GM21737 (cell line): ENCODE measurements around the gene EID3.
"Not testable (repeated sequence)": the region's sequence is repeated elsewhere in the genome, so short reads cannot be mapped to it uniquely, and the experiment has no call there.

ENCODE experiments used
- ATAC-seq: cut with Tn5 transposase; IDR thresholded peaks from one replicate; pipeline ENCODE4 v1.9.1; 2021; ENCODE audit warnings: mild to moderate bottlenecking, moderate library complexity; ENCODE audit not compliant: unreplicated experiment

Gene EID3

GRCh38 chr12:104310751-104311633 is 7.5 kb downstream of the EID3 start:
- no peak for ATAC-seq

DNA sequence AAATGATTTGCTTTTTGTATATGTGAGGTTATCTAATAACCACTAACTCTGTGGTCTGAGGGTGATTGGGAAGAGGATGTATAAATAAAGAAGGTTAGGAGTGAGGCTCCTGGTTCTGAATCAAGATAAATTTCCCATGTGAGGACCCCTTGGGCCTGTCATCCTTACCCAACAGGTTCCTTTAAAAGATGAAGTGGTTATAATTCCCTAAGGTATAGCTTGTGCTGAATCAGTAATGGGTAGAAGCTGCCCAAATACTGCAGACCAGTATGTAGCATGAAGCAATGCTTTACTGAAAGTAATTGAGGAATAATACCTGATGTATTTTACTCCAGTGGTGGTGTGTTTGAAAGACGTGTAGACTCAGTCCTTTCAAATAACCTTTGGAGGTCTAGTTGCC is 8.7 kb downstream of the EID3 start:
- ATAC-seq = no peak

DNA sequence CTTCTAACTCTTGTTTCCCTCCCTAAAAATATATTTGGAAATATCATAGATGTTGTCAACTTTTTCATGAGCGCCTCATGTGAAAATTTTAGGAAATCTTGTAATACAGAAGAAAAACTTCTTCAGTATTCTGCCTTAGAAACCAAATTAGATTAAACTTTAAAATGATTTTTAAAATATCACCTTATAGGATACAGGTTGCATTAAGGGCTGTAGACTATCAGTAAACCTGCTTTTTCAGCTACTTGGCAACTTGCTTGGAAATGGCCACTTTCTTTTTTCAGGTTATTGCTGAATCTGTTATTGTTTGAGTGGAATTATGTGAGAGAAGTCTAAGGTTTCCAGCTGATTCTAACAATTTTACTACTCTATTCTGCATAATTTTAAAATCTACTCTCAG is 9.1 kb downstream of the EID3 start:
- ATAC-seq = no peak

DNA sequence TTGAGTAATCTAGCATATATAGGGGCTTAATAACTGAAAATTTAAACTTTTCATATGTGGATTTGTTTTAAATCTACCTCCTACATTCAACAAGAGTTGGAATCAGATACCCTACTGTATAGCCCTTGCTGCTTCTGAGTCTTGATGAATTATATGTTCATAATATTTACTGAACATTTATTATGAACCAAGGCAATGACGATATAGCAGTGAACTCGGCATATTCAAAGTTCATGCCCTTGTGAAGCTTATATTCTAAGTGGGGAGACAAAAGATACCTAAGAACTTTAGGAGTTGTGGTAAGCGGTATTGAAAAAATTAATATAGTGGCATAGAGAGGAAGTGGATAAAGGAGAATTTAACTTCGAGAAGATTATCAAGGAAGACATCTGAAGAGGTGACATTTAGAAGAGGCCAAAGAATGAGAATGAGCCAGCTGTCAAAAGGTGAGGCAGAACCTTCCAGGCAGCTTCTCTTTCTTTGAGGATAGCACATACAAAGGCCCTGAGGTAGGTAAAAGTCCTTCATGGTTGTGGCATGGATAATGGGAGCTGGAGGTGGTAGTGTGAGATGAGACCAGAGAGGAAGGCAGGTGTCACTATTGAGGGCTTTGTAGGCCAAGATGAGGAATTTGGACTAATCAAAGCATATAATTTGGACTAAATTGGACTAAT is 10.2 kb downstream of the EID3 start:
- no peak for ATAC-seq

DNA sequence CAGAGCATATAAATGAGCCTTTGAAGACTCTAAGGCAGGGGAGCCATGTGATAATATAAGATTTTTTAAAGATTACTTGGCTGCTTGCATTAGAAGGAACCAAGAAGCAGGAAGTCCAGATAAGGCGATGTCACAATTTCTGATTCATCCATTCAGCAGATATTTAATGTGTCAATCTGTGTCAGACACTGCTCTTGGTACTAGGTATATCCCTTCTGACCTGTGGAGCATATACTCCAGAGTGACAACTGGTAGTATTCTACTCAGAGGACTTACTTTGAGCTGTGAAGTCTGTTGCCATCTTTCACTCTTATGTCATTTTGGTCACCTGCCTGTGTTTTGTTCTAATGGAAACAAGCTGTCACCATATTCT is 10.7 kb downstream of the EID3 start:
- ATAC-seq = no peak

DNA sequence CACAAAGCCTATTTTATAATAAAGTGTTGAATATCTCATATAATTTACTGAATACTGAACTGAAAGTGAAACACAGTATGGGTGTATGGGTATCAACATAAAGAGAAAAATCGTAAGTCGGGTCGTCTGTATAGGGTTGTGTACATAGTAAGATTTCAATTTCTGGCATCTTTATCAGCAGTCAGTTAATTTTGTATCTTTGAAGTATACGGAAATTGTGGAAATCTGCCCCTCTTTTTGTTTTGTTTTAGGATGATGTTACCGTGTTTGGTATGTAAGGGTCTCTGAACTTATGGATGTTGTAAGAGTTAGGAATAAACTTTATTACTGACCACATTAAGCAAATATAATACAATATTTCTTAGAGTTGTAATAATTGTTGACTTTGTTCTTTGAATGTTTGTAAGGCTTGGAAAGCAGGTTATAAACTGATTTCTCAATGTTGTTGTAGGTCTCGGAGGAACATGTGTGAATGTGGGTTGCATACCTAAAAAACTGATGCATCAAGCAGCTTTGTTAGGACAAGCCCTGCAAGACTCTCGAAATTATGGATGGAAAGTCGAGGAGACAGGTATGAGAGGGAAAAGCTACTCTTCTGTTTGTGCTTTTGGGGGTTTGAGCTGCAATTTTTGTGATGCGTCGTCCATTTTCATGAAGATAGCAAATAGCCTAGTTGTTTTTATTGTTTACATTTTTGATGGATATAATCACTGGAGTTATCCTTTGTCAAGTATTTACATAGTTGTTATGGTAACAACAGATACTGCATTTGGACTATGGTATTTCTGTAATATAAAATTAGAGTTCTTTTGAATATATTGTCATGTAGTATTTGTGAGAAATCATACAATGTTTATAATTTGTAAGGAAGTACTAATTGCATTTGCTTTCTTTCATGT is 12.0 kb downstream of the EID3 start:
- no peak for ATAC-seq

GRCh38 chr12:104316936-104317335 is 13.4 kb downstream of the EID3 start:
- no peak for ATAC-seq

DNA sequence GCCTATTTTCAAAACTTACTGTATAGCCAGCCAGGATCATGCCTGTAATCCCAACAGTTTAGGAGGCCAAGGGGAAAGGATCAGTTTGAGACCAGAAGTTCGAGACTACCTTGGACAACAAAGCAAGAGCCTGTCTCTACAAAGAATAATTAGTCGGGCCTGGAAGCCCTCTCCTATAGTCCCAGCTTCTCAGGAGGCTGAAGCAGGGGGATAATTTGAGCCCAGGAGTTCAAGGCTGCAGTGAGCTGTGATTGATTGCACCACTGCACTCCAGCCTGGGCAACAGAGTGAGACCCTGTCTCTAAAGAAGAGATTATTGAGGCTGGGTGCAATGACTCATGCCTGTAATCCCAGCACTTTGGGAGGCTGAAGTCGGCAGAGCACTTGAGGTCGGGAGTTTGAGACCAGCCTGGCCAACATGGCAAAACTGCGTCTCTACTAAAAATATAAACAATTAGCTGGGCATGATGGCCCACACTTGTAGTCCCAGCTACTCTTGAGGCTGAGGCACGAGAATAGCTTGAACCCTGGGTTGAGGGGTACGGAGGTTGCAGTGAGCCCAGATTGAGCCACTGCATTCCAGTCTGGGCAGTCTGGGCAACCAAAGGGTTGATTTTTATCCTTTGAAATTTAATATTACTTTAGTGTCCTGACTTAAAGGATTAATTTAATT is 14.1 kb downstream of the EID3 start:
- ATAC-seq = no peak

DNA sequence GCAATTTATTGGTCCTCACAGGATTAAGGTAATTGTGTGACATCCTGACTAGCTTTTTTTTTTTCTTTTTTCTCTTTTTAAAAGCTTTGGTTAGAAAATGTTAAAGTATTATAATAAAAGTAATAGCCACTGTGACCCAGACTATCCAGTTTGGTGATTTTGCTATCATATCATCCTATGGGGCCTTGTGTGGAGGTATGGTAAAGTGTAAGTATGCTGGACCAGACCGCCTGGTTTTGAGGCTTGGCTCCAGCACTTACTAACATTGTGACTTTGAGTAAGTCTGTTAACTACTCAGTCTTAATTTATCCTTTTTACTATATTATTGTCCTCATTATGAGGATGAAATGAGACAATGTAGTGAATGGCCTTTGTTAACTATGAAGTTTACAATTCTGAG is 15.5 kb downstream of the EID3 start:
- no peak for ATAC-seq

- no peak for ATAC-seq
Observed at GRCh38 chr12:104319918-104320626, 16.5 kb downstream of the EID3 start.

GRCh38 chr12:104320627-104321024 is 17.1 kb downstream of the EID3 start:
- ATAC-seq = no peak

GRCh38 chr12:104321949-104322348 is 18.4 kb downstream of the EID3 start:
- ATAC-seq = no peak

DNA sequence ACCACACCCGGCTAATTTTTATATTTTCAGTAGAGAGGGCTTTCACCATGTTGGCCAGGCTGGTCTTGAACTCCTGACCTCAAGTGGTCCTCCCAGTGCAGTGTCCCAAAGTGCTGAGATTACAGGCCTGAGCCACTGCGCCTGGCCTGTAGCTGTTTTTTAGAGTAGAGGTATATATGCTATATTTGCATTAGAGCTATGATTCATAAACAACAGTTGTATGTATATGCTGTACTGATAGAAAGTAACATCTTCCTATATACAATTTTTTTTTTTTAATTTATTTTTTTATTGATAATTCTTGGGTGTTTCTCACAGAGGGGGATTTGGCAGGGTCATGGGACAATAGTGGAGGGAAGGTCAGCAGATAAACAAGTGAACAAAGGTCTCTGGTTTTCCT is 19.0 kb downstream of the EID3 start:
- ATAC-seq = not testable (repeated sequence)

DNA sequence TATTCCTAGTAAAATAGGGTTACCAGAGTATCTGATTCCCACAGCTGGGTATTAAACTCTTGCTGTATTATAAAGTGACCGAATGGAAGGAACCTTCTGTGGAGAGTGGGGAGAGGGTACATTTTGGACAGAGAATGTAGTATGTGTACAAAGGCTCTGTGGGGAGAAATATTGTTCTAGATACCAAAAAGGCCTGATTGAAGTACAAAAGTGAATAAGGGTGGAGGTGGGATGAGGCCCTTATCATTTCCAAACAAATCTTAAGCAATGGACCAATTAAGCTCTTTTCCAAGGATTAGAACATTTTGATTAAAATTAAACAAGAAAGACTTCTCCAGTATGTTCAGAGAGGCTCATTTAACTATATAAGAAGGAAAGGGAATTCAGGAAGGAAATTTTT is 20.4 kb downstream of the EID3 start:
- no peak for ATAC-seq

GRCh38 chr12:104328278-104328677 is 24.7 kb downstream of the EID3 start:
- ATAC-seq = not testable (repeated sequence)

DNA sequence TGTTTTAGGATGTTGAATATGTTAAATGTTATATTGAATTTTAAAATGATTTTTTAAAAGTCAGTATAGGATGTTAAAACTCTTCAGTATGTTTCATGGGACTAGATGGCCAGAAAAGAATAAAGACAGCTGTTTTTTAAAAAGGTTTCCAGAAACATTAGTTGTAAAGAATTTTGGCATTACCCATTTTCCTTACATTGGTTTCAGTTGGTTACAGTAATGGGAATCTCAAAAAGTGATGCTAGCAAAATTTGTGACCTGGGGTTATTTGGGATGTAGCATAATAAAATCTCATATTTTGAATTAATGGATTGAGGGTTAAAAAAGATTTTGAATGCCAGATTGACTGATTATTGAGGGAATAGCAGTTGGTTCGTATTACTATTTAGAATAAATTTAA is 25.3 kb downstream of the EID3 start:
- no peak for ATAC-seq

GRCh38 chr12:104329707-104330532 is 26.4 kb downstream of the EID3 start:
- no peak for ATAC-seq

GRCh38 chr12:104331376-104331775 is 27.8 kb downstream of the EID3 start:
- no peak for ATAC-seq

GRCh38 chr12:104332273-104332672 is 28.7 kb downstream of the EID3 start:
- not testable (repeated sequence) for ATAC-seq
